ENCODE measurements around the gene KAT2B. TPM values are rescaled to one million over a fixed set of nuclear protein-coding genes. Genes with fewer than 3 reads are reported as not detected.

Gene KAT2B
- polyA plus RNA-seq, 1 of the 3 experiments (the other 2 are of a cell fraction): 2.1 TPM

DNA sequence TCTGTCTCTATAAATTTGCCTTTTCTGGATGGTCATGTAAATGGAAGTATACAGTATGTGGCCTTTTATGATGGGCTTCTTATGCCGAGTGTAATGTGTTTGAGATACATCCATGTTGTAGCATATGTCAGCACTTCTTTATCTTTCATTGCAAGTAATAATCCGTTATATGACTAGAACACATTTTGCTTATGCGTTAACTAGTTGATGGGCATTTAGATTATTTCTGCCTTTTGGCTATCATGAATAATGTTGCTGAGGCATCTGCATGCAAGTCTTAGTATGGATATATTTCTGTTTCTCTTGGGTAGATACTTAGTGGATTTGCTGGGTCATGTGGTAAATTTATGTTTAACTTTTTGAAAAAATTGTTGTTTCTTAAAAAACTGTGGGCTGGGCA, 19.7 kb downstream of the KAT2B start:
- Histone ChIP-seq H3F3A (replicated peaks; ENCODE audit: insufficient read depth) (peaks cover 8% of the 10 kb centered on the region), H2AFZ (ENCODE audit: low read depth) (no peak overlapping the region), H3K79me2 (ENCODE audit: insufficient read depth) (no peaks in the 10 kb centered on the region), H3K9me2 (no peaks in the 10 kb centered on the region), H4K20me1 (ENCODE audit: insufficient read depth) (peaks cover 9% of the 10 kb centered on the region; the same call in 1 of the 2 replicates), H3K9me3 (no peaks in the 10 kb centered on the region), H3K27me3 (ENCODE audit: insufficient read depth) (no peaks in the 10 kb centered on the region), H3K4me3 (ENCODE audit: low read depth in 2 of 2, low read length in 1 of 2) (no peak overlapping the region), H3K27ac (ENCODE audit: low read depth in 2 of 2, low read length in 1 of 2) (no peak overlapping the region), H3K36me3 (replicated peaks in 1 of 2; ENCODE audit: control insufficient read depth in 1 of 2, insufficient read depth in 2 of 2, low read length in 1 of 2) (no peaks in the 10 kb centered on the region), H3K4me1 (ENCODE audit: control insufficient read depth in 1 of 2, insufficient read depth in 2 of 2, low read depth in 1 of 2, low read length in 1 of 2) (peaks cover 9 to 25% of the 10 kb centered on the region in 2 experiments; a peak in 3 of 4 replicates), H3K9ac (no peak overlapping the region), H3K4me2 (no peak overlapping the region)
- ChIA-PET POLR2A (no interaction called here), CTCF (interaction anchor here (0.6 kb wide), 1 partner anchor 19 kb away, joined by 3 read pairs; no protein-coding TSS in a partner anchor)
- no peak for TF ChIP-seq MAX (IDR thresholded peaks at IDR 0.05; ENCODE audit: low read depth)
- TF ChIP-seq, protein P1, sequence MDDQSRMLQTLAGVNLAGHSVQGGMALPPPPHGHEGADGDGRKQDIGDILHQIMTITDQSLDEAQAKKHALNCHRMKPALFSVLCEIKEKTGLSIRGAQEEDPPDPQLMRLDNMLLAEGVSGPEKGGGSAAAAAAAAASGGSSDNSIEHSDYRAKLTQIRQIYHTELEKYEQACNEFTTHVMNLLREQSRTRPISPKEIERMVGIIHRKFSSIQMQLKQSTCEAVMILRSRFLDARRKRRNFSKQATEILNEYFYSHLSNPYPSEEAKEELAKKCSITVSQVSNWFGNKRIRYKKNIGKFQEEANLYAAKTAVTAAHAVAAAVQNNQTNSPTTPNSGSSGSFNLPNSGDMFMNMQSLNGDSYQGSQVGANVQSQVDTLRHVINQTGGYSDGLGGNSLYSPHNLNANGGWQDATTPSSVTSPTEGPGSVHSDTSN (IDR thresholded peaks at IDR 0.05): no peak
- TF ChIP-seq NRF1 (IDR thresholded peaks at IDR 0.05; ENCODE audit: low read depth, low read length): no peak
- TF ChIP-seq SIN3A (IDR thresholded peaks at IDR 0.05; ENCODE audit: borderline replicate concordance, low read depth, low read length): no peak
- TF ChIP-seq GATA2 (CRISPR knock-in tag; IDR thresholded peaks at IDR 0.05): no peak
- TF ChIP-seq, protein P2, sequence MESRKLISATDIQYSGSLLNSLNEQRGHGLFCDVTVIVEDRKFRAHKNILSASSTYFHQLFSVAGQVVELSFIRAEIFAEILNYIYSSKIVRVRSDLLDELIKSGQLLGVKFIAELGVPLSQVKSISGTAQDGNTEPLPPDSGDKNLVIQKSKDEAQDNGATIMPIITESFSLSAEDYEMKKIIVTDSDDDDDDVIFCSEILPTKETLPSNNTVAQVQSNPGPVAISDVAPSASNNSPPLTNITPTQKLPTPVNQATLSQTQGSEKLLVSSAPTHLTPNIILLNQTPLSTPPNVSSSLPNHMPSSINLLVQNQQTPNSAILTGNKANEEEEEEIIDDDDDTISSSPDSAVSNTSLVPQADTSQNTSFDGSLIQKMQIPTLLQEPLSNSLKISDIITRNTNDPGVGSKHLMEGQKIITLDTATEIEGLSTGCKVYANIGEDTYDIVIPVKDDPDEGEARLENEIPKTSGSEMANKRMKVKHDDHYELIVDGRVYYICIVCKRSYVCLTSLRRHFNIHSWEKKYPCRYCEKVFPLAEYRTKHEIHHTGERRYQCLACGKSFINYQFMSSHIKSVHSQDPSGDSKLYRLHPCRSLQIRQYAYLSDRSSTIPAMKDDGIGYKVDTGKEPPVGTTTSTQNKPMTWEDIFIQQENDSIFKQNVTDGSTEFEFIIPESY (IDR thresholded peaks at IDR 0.05; ENCODE audit: borderline replicate concordance, low read depth): no peak
- TF ChIP-seq EP300 (IDR thresholded peaks at IDR 0.05; ENCODE audit: borderline replicate concordance in 1 of 2, low read depth in 1 of 2, low read length in 1 of 2): no peak
- no peak for TF ChIP-seq EZH2phosphoT487 (IDR thresholded peaks at IDR 0.05; ENCODE audit: borderline replicate concordance, low read depth)
- no peak for TF ChIP-seq FOXM1 (IDR thresholded peaks at IDR 0.05; ENCODE audit: low read depth)
- TF ChIP-seq SMC3 (IDR thresholded peaks at IDR 0.05; ENCODE audit: low read depth, low read length): no peak
- TF ChIP-seq YY1 (IDR thresholded peaks at IDR 0.05; ENCODE audit: low read depth): no peak
- no peak for TF ChIP-seq USF2 (IDR thresholded peaks at IDR 0.05; ENCODE audit: borderline replicate concordance, low read depth, low read length)
- TF ChIP-seq, protein P3, sequence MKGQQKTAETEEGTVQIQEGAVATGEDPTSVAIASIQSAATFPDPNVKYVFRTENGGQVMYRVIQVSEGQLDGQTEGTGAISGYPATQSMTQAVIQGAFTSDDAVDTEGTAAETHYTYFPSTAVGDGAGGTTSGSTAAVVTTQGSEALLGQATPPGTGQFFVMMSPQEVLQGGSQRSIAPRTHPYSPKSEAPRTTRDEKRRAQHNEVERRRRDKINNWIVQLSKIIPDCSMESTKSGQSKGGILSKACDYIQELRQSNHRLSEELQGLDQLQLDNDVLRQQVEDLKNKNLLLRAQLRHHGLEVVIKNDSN (IDR thresholded peaks at IDR 0.05; ENCODE audit: borderline replicate concordance, low read depth): no peak
- no peak for TF ChIP-seq POLR2AphosphoS5 (IDR thresholded peaks at IDR 0.05; ENCODE audit: low read depth, low read length)
- TF ChIP-seq FOXJ3 (CRISPR knock-in tag; IDR thresholded peaks at IDR 0.05): no peak
- no peak for TF ChIP-seq MXI1 (IDR thresholded peaks at IDR 0.05; ENCODE audit: low read depth, low read length)
- 96% methylated on average over 3 of the region's 3 CpGs for WGBS (ENCODE audit: low lambda C conversion rate)
- no peak for DNase-seq

Measured in SK-N-SH (cell line).